Vein endothelial cell (primary cell): ENCODE results near the gene TBPL2. TPM values are rescaled to one million over a fixed set of nuclear protein-coding genes. Genes with fewer than 3 reads are reported as not detected.

ENCODE experiments used
- small RNA-seq: library from RNA; depleted of rRNA; stranded (forward); fragments of <200 nt; gene quantifications from one replicate; pipeline ENCODE3, GENCODE V24; 2012
- total RNA-seq: library from RNA; depleted of rRNA; stranded (reverse); fragments of >200 nt; gene quantifications from 2 replicates; pipeline ENCODE4 v1.2.3, GENCODE V29; 2012

The TBPL2 gene
- total RNA-seq, result not detected in 2 replicates

DNA sequence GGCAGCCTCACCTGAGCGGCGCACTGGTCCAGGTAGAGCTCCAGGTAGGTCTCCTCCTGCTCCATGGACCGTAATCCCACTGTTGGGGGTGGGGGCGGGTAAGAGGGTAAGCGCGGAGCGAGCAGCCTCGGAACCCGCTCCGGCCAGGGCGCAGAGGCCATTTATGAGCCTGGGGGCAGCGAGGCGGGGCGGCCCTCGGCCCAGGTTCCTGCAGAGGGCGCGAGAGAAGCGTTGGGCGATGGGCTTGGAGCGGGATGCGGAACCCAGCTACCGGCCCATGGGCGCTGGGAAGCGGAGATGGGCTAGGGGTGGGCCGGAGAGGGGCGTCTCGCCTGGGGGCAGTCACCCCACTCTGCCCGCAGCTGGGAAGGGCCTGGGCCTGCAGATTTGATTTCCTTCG is at the start of gene TBPL2:
TBPL2 (minus strand) TSS at position 232 of the 400 bp plus-strand sequence; CDS start at position 65, 167 bp downstream.

DNA sequence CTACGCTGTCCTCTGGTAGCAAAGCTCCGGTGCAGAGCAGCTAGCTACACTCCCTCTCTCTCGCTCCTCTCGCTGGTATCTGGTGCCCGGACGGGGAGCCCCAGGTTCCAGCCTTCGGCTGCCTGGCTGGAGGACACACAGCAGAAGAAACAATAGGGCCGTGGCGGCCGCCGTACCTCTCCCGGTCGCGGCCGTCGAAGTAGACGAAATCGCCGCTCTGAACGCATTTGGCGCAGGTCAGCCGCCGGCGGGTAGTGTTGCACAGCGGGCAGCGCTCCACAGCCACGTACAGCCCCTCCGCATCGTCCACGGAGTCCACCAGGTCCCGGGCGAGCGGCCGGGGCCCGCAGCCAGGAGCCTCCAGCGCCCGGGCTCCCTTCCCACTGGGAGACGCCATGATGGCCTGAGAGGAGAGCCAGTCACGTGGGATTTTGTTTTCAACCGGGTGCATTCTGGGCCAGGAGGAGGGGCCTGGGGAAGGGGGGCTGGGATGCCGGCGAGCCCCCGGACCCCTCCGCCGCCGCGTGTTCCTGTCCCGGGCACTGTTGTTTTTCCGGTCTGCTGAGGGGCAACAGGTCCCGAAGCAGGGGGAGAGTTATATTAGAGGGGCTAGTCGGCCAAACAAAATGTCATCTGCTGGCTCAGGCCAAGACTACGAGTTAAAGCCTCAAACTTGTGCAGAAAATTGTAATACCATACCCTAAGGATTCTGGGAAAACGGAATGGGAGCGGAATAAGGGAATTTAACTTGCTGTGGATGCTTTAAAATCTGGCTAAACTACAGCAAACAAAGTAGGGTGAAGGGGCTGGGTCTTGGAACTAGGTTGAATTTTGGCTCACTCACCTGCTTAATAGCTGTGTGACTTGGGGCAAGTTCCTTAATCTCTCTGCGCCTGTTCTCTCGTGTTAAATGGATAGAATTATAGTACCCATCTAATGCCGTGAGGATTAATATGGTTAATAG is 28.7 kb downstream of the TBPL2 start, which contains the start of gene ATG14:
ATG14 (minus strand) TSS at position 405 of the 964 bp plus-strand sequence; CDS start at position 397, 8 bp downstream.

Small RNAs within 50 kb of the gene (small RNA-seq; reads per million reads assigned to genes)
- not detected for gene AL356801.1

Other genes starting within 250 kb of the TBPL2 start
- 24.2 and 50.6 TPM in 2 replicates for gene DLGAP5, start 249.0 kb downstream of the TBPL2 start, total RNA-seq
- 22.2 and 22.6 TPM in 2 replicates for gene FBXO34, start 169.2 kb downstream of the TBPL2 start, total RNA-seq
- gene ATG14, start 28.8 kb downstream of the TBPL2 start, total RNA-seq, result 10.8 and 14.2 TPM in 2 replicates
- 150 and 178 TPM in 2 replicates for gene KTN1, start 139.6 kb upstream of the TBPL2 start, total RNA-seq